Right atrium auricular region (tissue), 2 donors: ENCODE data around the gene EPHB3. TPM values are rescaled to one million over a fixed set of nuclear protein-coding genes. Genes with fewer than 3 reads are reported as not detected.

ENCODE experiments used
- DNase-seq: peaks from one replicate; pipeline ENCODE4 v3.0.0-alpha.2; 2019; ENCODE audit warnings: low spot score
- H3K27ac ChIP-seq, 2 donors: fragments of 200-600 bp; sonication (generic); 1 replicate in 1 of 2; 2 replicates in 1 of 2; pipeline ENCODE4 v1.5.1; 2016 to 2019
- H3K27me3 ChIP-seq, 2 donors: fragments of 200-600 bp; sonication (generic); one replicate each; pipeline versions ENCODE4 v1.5.1 to v1.6.0; 2017 to 2019
- H3K36me3 ChIP-seq: fragments of 200-600 bp; sonication (generic); one replicate; pipeline ENCODE4 v1.5.1; 2016
- H3K4me1 ChIP-seq, 2 donors: fragments of 200-600 bp; sonication (generic); one replicate each; pipeline versions ENCODE4 v1.5.1 to v1.6.0; 2017 to 2019
- H3K4me3 ChIP-seq, 2 donors: fragments of 200-600 bp; sonication (generic); 1 replicate in 1 of 2; 2 replicates in 1 of 2; pipeline ENCODE4 v1.5.1; 2017 to 2019; ENCODE audit warnings: mild to moderate bottlenecking in 1 of 2, moderate library complexity in 1 of 2
- H3K9me3 ChIP-seq, 2 donors: fragments of 200-600 bp; sonication (generic); one replicate each; pipeline ENCODE4 v1.5.1; 2019
- total RNA-seq, 2 donors: library from RNA; depleted of rRNA; stranded (reverse); fragments of >200 nt; gene quantifications; one replicate each; pipeline ENCODE4 v1.1.0, GENCODE V29; 2016
- TF ChIP-seq, protein P1 (sequence below), 2 donors: fragments of 200-600 bp; sonication (generic); IDR thresholded peaks; one replicate each; pipeline ENCODE4 v1.5.1; 2019; ENCODE audit warnings: antibody characterized with exemption in 2 of 2

EPHB3 gene
- total RNA-seq, 2 donors from 2014 or later = 2.1 to 5.1 TPM

- Histone ChIP-seq H3K4me1 (peaks cover 0 to 21% of the 10 kb centered on the region in 2 donors), H3K9me3 (no peaks in the 10 kb centered on the region), H3K27ac (no peak overlapping the region), H3K36me3 (no peaks in the 10 kb centered on the region), H3K4me3 (no peak overlapping the region), H3K27me3 (no peaks in the 10 kb centered on the region)
- TF ChIP-seq, protein P1, sequence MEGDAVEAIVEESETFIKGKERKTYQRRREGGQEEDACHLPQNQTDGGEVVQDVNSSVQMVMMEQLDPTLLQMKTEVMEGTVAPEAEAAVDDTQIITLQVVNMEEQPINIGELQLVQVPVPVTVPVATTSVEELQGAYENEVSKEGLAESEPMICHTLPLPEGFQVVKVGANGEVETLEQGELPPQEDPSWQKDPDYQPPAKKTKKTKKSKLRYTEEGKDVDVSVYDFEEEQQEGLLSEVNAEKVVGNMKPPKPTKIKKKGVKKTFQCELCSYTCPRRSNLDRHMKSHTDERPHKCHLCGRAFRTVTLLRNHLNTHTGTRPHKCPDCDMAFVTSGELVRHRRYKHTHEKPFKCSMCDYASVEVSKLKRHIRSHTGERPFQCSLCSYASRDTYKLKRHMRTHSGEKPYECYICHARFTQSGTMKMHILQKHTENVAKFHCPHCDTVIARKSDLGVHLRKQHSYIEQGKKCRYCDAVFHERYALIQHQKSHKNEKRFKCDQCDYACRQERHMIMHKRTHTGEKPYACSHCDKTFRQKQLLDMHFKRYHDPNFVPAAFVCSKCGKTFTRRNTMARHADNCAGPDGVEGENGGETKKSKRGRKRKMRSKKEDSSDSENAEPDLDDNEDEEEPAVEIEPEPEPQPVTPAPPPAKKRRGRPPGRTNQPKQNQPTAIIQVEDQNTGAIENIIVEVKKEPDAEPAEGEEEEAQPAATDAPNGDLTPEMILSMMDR (IDR thresholded peaks at IDR 0.05) = no peak
- no peak for DNase-seq
Observed at GRCh38 chr3:184608209-184608608, 46.6 kb downstream of the EPHB3 start.

- peaks cover 0 to 6% of the 10 kb centered on the region in 2 donors for H3K4me1 ChIP-seq
- H3K27me3 ChIP-seq = no peaks in the 10 kb centered on the region
- TF ChIP-seq, protein P1 (IDR thresholded peaks at IDR 0.05) = no peak
- H3K9me3 ChIP-seq = no peaks in the 10 kb centered on the region
- no peak overlapping the region for H3K27ac ChIP-seq
- no peak overlapping the region for H3K4me3 ChIP-seq
- DNase-seq = no peak
- no peaks in the 10 kb centered on the region for H3K36me3 ChIP-seq
Observed at GRCh38 chr3:184609476-184610244, 48.1 kb downstream of the EPHB3 start.

GRCh38 chr3:184610245-184610871, 48.8 kb downstream of the EPHB3 start:
- no peaks in the 10 kb centered on the region for H3K4me1 ChIP-seq
- H3K27me3 ChIP-seq = no peaks in the 10 kb centered on the region
- TF ChIP-seq, protein P1 (IDR thresholded peaks at IDR 0.05) = no peak
- no peaks in the 10 kb centered on the region for H3K36me3 ChIP-seq
- no peak overlapping the region for H3K4me3 ChIP-seq
- DNase-seq = no peak
- no peak overlapping the region for H3K27ac ChIP-seq
- H3K9me3 ChIP-seq = no peaks in the 10 kb centered on the region

DNA sequence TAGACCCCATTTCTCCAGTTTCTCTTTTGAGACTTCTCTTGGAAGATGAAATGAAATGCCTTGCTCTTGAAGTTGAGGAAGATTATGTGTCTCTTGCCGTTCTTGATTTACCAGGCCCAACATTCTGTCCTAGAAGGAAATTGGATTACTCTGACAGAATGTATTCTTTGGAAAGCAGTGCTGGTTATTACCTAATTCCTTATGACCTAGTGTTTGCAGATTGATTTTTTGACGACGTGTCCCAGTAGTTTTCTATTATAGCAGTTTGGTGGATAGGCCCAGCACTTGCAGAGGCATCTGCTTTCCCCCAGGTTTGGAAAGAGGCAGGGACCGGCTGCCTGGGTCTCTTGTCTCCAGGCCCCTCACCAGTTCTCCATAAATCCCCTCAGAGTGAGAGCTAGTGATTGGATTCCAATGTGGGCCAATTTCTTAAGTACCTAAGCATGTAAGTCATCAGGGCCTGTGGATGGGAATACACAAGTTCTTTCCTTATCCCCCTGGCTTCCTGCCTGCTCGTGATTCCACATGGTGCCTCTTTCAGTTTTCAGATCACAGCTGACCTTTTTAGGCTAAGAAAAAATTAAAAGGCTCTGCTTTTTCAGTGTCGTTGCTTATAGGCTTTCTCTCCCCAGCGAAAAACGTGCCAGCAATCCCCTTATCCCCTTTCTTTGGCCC, 50.2 kb downstream of the EPHB3 start:
- DNase-seq = no peak

GRCh38 chr3:184615396-184615795, 53.8 kb downstream of the EPHB3 start:
- Histone ChIP-seq H3K27me3 (no peaks in the 10 kb centered on the region), H3K4me3 (no peak overlapping the region), H3K9me3 (no peaks in the 10 kb centered on the region), H3K36me3 (no peaks in the 10 kb centered on the region), H3K27ac (no peak overlapping the region), H3K4me1 (peaks cover 0 to 17% of the 10 kb centered on the region in 2 donors)
- TF ChIP-seq, protein P1 (IDR thresholded peaks at IDR 0.05) = no peak
- no peak for DNase-seq

More for the DNA sequence above, 50.2 kb downstream of the EPHB3 start:
- TF ChIP-seq, protein P1 (IDR thresholded peaks at IDR 0.05) = no peak
- H3K9me3 ChIP-seq = no peaks in the 10 kb centered on the region
- no peak overlapping the region for H3K27ac ChIP-seq
- H3K4me3 ChIP-seq = no peak overlapping the region
- H3K27me3 ChIP-seq = no peaks in the 10 kb centered on the region
- H3K4me1 ChIP-seq = no peaks in the 10 kb centered on the region
- no peaks in the 10 kb centered on the region for H3K36me3 ChIP-seq
